ENCODE measurements around the gene CFAP52.
"Not testable (repeated sequence)": the region's sequence is repeated elsewhere in the genome, so short reads cannot be mapped to it uniquely, and the experiment has no call there.

DNA sequence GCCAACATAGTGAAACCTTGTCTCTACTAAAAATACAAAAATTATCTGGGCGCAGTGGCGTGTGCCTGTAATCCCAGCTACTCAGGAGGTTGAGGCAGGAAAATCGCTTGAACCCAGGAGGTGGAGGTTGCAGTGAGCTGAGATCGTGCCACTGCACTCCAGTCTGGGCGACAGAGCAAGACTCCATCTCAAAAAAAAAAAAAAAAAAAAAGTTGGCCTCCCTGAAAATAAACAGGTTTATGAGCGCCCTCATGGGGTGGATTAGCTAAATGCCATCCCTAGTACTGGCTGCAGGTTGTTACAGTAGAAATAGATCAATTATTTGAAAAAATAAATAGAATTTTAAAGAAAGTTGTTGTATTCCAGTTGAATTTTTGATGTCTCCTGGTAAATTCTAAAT lies 21.7 kb upstream of the CFAP52 start:
- TF ChIP-seq CTCF, POLR2A (IDR thresholded peaks at IDR 0.05): not testable (repeated sequence)
